GM06990 (cell line): Measurements from ENCODE around the gene DUSP7.

Experiments used
- DNase-seq: peaks from one replicate; pipeline ENCODE4 v3.0.0-alpha.2; 2011; ENCODE audit not compliant: insufficient read length; ENCODE audit errors: extremely low read depth
- H3K27me3 ChIP-seq: replicated peaks from 2 replicates; pipeline ENCODE4 v1.6.0; 2011; ENCODE audit warnings: low read length; ENCODE audit not compliant: control insufficient read depth, insufficient read depth
- H3K36me3 ChIP-seq: 2 replicates; pipeline ENCODE4 v1.5.1; 2011; ENCODE audit warnings: low read length; ENCODE audit not compliant: control insufficient read depth, insufficient read depth
- H3K4me3 ChIP-seq: replicated peaks from 2 replicates; pipeline ENCODE4 v1.5.1; 2011; ENCODE audit warnings: low read depth, mild to moderate bottlenecking, control low read depth, low read length
- CTCF ChIP-seq: IDR thresholded peaks from 2 replicates; pipeline ENCODE4 v1.5.1; 2011; ENCODE audit warnings: low read length, control low read depth, mild to moderate bottlenecking, inconsistent platforms; ENCODE audit not compliant: insufficient read depth, poor library complexity, severe bottlenecking

Gene DUSP7

GRCh38 chr3:52091586-52092270 is 35.4 kb upstream of the DUSP7 start:
- no peak for TF ChIP-seq CTCF
- Histone ChIP-seq H3K36me3 (peaks cover 2% of the 10 kb centered on the region), H3K4me3 (no peak overlapping the region), H3K27me3 (no peaks in the 10 kb centered on the region)
- no peak for DNase-seq

GRCh38 chr3:52090933-52091468 is 34.6 kb upstream of the DUSP7 start:
- Histone ChIP-seq H3K4me3 (no peak overlapping the region), H3K36me3 (peaks cover 2% of the 10 kb centered on the region), H3K27me3 (no peaks in the 10 kb centered on the region)
- DNase-seq: no peak
- TF ChIP-seq CTCF: no peak

GRCh38 chr3:52090131-52090932 is 34.0 kb upstream of the DUSP7 start:
- TF ChIP-seq CTCF: no peak
- Histone ChIP-seq H3K27me3 (no peaks in the 10 kb centered on the region), H3K36me3 (peaks cover 2% of the 10 kb centered on the region), H3K4me3 (no peak overlapping the region)
- DNase-seq: no peak

GRCh38 chr3:52089691-52090090 is 33.3 kb upstream of the DUSP7 start:
- no peak for DNase-seq
- TF ChIP-seq CTCF: no peak
- Histone ChIP-seq H3K36me3 (peaks cover 2% of the 10 kb centered on the region), H3K4me3 (no peak overlapping the region), H3K27me3 (no peaks in the 10 kb centered on the region)

- H3K36me3 ChIP-seq: peaks cover 2% of the 10 kb centered on the region
- H3K27me3 ChIP-seq: no peaks in the 10 kb centered on the region
- DNase-seq: no peak
- TF ChIP-seq CTCF: no peak
- no peak overlapping the region for H3K4me3 ChIP-seq
Measured at GRCh38 chr3:52088445-52089367, 32.3 kb upstream of the DUSP7 start.
